HepG2 (cell line): ENCODE measurements around the gene TMCO2. TPM values are rescaled to one million over a fixed set of nuclear protein-coding genes. Genes with fewer than 3 reads are reported as not detected.

Experiments
- ATF7-NPFF ChIP-seq: sonication (generic); formaldehyde crosslinking; IDR thresholded peaks from 2 replicates; pipeline ENCODE4 v1.8.1; 2023; ENCODE audit warnings: mild to moderate bottlenecking, low read depth, missing genetic modification reagents, moderate library complexity
- ATM ChIP-seq: fragments of 450-650 bp; IDR thresholded peaks from 2 replicates; pipeline ENCODE4 v1.7.1; 2017; ENCODE audit warnings: mild to moderate bottlenecking, borderline replicate concordance
- FOXO1 ChIP-seq: sonication (generic); formaldehyde crosslinking; IDR thresholded peaks from 2 replicates; pipeline ENCODE4 v1.4.0; 2020; ENCODE audit warnings: missing genetic modification reagents
- GABPA ChIP-seq, 2 experiments: IDR thresholded peaks; 2 replicates each; pipeline ENCODE4 v1.6.1; 2011 to 2016; ENCODE audit warnings: low read depth in 2 of 2, low read length in 1 of 2, missing biosample characterization in 1 of 2, missing genetic modification characterization in 1 of 2
- NFATC3 ChIP-seq: sonication (generic); formaldehyde crosslinking; IDR thresholded peaks from 2 replicates; pipeline ENCODE4 v1.5.1; 2020; ENCODE audit warnings: mild to moderate bottlenecking, missing genetic modification reagents
- NFE2L1 ChIP-seq: sonication (generic); formaldehyde crosslinking; IDR thresholded peaks from 2 replicates; pipeline ENCODE4 v1.4.0; 2020; ENCODE audit warnings: missing genetic modification reagents, mild to moderate bottlenecking, borderline replicate concordance
- NFIC ChIP-seq: IDR thresholded peaks from 2 replicates; pipeline ENCODE4 v1.6.1; 2012; ENCODE audit warnings: mild to moderate bottlenecking, low read length, inconsistent platforms
- RERE ChIP-seq: IDR thresholded peaks from 2 replicates; pipeline ENCODE4 v1.6.1; 2016; ENCODE audit warnings: low read depth, missing genetic modification reagents, missing compliant biosample characterization
- SALL2 ChIP-seq: sonication (generic); formaldehyde crosslinking; IDR thresholded peaks from 2 replicates; pipeline ENCODE4 v1.8.1; 2023; ENCODE audit warnings: mild to moderate bottlenecking, missing genetic modification reagents, inconsistent platforms
- SP2 ChIP-seq: sonication (generic); formaldehyde crosslinking; IDR thresholded peaks from 2 replicates; pipeline ENCODE4 v1.5.1; 2020; ENCODE audit warnings: mild to moderate bottlenecking, missing genetic modification reagents
- ZBTB43 ChIP-seq: sonication (generic); formaldehyde crosslinking; conservative IDR thresholded peaks from 2 replicates; pipeline ENCODE4 v1.4.0; 2020; ENCODE audit warnings: missing genetic modification reagents
- ZNF33A ChIP-seq: sonication (generic); formaldehyde crosslinking; IDR thresholded peaks from 2 replicates; pipeline ENCODE4 v1.5.1; 2020; ENCODE audit warnings: missing genetic modification reagents, mild to moderate bottlenecking, moderate library complexity, borderline replicate concordance
- ZNF577 ChIP-seq: sonication (generic); formaldehyde crosslinking; IDR thresholded peaks from 2 replicates; pipeline ENCODE4 v1.4.0; 2020; ENCODE audit warnings: mild to moderate bottlenecking, low read depth, missing genetic modification reagents, borderline replicate concordance
- ZNF703 ChIP-seq: sonication (generic); formaldehyde crosslinking; IDR thresholded peaks from 2 replicates; pipeline ENCODE4 v1.5.1; 2020; ENCODE audit warnings: missing genetic modification reagents, mild to moderate bottlenecking, moderate library complexity, borderline replicate concordance
- ZNF784 ChIP-seq: sonication (generic); formaldehyde crosslinking; IDR thresholded peaks from 2 replicates; pipeline ENCODE4 v1.5.1; 2020; ENCODE audit warnings: missing genetic modification reagents, mild to moderate bottlenecking, borderline replicate concordance
- polyA plus RNA-seq, 8 experiments: library from polyadenylated mRNA; depleted of rRNA in 3 of 8; stranded (reverse) in 7 of 8; unstranded in 1 of 8; fragments of >200 nt; fragmentation: Illumina TruSeq in 4 of 8; extraction: Trizol in 4 of 8; gene quantifications; 2 replicates each; pipeline versions ENCODE4 v1.2.1 to v1.2.3, GENCODE V29; 2011 to 2016; ENCODE audit warnings: low read depth in 4 of 8, missing spikeins in 1 of 8, mixed read lengths in 1 of 8; ENCODE audit not compliant: insufficient read depth in 1 of 8
- total RNA-seq, 5 experiments: library from RNA; depleted of rRNA; stranded (reverse); fragments of >200 nt; fragmentation: Illumina TruSeq; extraction: Trizol; gene quantifications; 2 replicates each; pipeline ENCODE4 v1.2.3, GENCODE V29; 2016; ENCODE audit warnings: low read depth in 1 of 5
- TF ChIP-seq, protein P1 (sequence below): sonication (generic); formaldehyde crosslinking; conservative IDR thresholded peaks from 2 replicates; pipeline ENCODE4 v1.4.0; 2020; ENCODE audit warnings: mild to moderate bottlenecking, missing genetic modification reagents, moderate library complexity

Gene TMCO2
- total and polyA plus RNA-seq, 2 of the 13 experiments (the other 11 are each of a cell fraction or from before 2014, with no cell fraction given): not detected

GRCh38 chr1:40257688-40258444 lies 10.1 kb downstream of the TMCO2 start, which contains the start of gene ZMPSTE24 (continued):
- TF ChIP-seq, protein P1, sequence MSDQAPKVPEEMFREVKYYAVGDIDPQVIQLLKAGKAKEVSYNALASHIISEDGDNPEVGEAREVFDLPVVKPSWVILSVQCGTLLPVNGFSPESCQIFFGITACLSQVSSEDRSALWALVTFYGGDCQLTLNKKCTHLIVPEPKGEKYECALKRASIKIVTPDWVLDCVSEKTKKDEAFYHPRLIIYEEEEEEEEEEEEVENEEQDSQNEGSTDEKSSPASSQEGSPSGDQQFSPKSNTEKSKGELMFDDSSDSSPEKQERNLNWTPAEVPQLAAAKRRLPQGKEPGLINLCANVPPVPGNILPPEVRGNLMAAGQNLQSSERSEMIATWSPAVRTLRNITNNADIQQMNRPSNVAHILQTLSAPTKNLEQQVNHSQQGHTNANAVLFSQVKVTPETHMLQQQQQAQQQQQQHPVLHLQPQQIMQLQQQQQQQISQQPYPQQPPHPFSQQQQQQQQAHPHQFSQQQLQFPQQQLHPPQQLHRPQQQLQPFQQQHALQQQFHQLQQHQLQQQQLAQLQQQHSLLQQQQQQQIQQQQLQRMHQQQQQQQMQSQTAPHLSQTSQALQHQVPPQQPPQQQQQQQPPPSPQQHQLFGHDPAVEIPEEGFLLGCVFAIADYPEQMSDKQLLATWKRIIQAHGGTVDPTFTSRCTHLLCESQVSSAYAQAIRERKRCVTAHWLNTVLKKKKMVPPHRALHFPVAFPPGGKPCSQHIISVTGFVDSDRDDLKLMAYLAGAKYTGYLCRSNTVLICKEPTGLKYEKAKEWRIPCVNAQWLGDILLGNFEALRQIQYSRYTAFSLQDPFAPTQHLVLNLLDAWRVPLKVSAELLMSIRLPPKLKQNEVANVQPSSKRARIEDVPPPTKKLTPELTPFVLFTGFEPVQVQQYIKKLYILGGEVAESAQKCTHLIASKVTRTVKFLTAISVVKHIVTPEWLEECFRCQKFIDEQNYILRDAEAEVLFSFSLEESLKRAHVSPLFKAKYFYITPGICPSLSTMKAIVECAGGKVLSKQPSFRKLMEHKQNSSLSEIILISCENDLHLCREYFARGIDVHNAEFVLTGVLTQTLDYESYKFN (CRISPR knock-in tag): peak; percentile 64
- TF ChIP-seq GABPA (IDR thresholded peaks at IDR 0.05; ENCODE audit: low read depth, low read length) (no peak; the same call in 1 of the 2 replicates), GABPA (CRISPR knock-in tag; IDR thresholded peaks at IDR 0.05; ENCODE audit: low read depth) (peak; percentile 99), ZNF33A (CRISPR knock-in tag) (peak; percentile 78; the same call in 1 of the 2 replicates), NFATC3 (CRISPR knock-in tag) (no peak), NFE2L1 (CRISPR knock-in tag) (no peak), ATM (no peak), FOXO1 (CRISPR knock-in tag) (peak; percentile 53), NFIC (0 out of 2 replicates have a peak, but pooled peaks have one; percentile 19), RERE (CRISPR knock-in tag) (peak; percentile 31; the same call in 1 of the 2 replicates), ZNF577 (no peak), ATF7-NPFF (CRISPR knock-in tag) (peak; percentile 69), SALL2 (CRISPR knock-in tag) (peak; percentile 73; the same call in 1 of the 2 replicates), ZNF784 (CRISPR knock-in tag) (peak; percentile 82), ZNF703 (peak; percentile 60; the same call in 1 of the 2 replicates), ZBTB43 (CRISPR knock-in tag) (peak; percentile 68; the same call in 1 of the 2 replicates), SP2 (CRISPR knock-in tag) (peak; percentile 64)
